HG03039 (cell line): ENCODE data around the gene PTPA.
"Not testable (repeated sequence)": the region's sequence is repeated elsewhere in the genome, so short reads cannot be mapped to it uniquely, and the experiment has no call there.

Experiments
- ATAC-seq: cut with Tn5 transposase; IDR thresholded peaks from one replicate; pipeline ENCODE4 v1.9.1; 2021; ENCODE audit warnings: mild to moderate bottlenecking, moderate library complexity; ENCODE audit not compliant: unreplicated experiment

PTPA gene

GRCh38 chr9:129193655-129194054 is 82.4 kb downstream of the PTPA start:
- ATAC-seq = no peak

- no peak for ATAC-seq
Observed at GRCh38 chr9:129194221-129194620, 83.0 kb downstream of the PTPA start.

- ATAC-seq = no peak
Observed at GRCh38 chr9:129195606-129196005, 84.4 kb downstream of the PTPA start.

- ATAC-seq = not testable (repeated sequence)
Observed at GRCh38 chr9:129197045-129197444, 85.8 kb downstream of the PTPA start.

- ATAC-seq = no peak
Observed at GRCh38 chr9:129197978-129198318, 86.7 kb downstream of the PTPA start.
